ENCODE results near the gene ITGAE.

DNA sequence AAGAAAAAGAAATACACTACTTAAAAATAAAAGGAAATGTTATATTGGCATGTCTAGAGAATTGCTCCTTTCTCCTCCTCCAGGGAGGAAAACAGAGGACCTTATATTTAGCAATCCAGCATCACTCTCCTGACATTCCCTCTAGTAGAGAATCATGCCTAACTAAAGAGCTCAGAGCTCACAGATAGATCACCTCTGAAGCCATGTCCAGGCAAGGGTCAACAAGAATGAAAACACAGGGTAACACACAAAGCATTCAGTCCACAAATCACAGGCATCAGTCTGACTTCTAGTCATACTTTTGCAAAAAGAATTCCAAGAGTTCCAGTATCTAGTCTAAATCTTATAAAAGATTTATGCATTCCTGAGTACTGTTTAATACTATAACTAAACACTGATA, 81.7 kb downstream of the ITGAE start:
- TF ChIP-seq HOXA7 (CRISPR knock-in tag; IDR thresholded peaks at IDR 0.05) (no peak), HOXB13 (CRISPR knock-in tag; IDR thresholded peaks at IDR 0.05; ENCODE audit: low read depth) (no peak), CHD2 (IDR thresholded peaks at IDR 0.05; ENCODE audit: low read length, partially characterized antibody) (no peak), CBX8 (IDR thresholded peaks at IDR 0.05) (no peak), POLR2AphosphoS2 (conservative IDR thresholded peaks at IDR 0.05; ENCODE audit: low read length) (no peak)
- TF ChIP-seq, protein P1, sequence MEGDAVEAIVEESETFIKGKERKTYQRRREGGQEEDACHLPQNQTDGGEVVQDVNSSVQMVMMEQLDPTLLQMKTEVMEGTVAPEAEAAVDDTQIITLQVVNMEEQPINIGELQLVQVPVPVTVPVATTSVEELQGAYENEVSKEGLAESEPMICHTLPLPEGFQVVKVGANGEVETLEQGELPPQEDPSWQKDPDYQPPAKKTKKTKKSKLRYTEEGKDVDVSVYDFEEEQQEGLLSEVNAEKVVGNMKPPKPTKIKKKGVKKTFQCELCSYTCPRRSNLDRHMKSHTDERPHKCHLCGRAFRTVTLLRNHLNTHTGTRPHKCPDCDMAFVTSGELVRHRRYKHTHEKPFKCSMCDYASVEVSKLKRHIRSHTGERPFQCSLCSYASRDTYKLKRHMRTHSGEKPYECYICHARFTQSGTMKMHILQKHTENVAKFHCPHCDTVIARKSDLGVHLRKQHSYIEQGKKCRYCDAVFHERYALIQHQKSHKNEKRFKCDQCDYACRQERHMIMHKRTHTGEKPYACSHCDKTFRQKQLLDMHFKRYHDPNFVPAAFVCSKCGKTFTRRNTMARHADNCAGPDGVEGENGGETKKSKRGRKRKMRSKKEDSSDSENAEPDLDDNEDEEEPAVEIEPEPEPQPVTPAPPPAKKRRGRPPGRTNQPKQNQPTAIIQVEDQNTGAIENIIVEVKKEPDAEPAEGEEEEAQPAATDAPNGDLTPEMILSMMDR (IDR thresholded peaks at IDR 0.05) = no peak

Measured in A549 (cell line).